NCI-H2227 (cell line): ENCODE results near the gene SMAD7.

Source experiments
- DNase-seq: peaks from one replicate; lab custom pipeline; 2025; ENCODE audit not compliant: unreplicated experiment; lab: John Stamatoyannopoulos, UW

SMAD7 gene, protein sequence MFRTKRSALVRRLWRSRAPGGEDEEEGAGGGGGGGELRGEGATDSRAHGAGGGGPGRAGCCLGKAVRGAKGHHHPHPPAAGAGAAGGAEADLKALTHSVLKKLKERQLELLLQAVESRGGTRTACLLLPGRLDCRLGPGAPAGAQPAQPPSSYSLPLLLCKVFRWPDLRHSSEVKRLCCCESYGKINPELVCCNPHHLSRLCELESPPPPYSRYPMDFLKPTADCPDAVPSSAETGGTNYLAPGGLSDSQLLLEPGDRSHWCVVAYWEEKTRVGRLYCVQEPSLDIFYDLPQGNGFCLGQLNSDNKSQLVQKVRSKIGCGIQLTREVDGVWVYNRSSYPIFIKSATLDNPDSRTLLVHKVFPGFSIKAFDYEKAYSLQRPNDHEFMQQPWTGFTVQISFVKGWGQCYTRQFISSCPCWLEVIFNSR

DNA sequence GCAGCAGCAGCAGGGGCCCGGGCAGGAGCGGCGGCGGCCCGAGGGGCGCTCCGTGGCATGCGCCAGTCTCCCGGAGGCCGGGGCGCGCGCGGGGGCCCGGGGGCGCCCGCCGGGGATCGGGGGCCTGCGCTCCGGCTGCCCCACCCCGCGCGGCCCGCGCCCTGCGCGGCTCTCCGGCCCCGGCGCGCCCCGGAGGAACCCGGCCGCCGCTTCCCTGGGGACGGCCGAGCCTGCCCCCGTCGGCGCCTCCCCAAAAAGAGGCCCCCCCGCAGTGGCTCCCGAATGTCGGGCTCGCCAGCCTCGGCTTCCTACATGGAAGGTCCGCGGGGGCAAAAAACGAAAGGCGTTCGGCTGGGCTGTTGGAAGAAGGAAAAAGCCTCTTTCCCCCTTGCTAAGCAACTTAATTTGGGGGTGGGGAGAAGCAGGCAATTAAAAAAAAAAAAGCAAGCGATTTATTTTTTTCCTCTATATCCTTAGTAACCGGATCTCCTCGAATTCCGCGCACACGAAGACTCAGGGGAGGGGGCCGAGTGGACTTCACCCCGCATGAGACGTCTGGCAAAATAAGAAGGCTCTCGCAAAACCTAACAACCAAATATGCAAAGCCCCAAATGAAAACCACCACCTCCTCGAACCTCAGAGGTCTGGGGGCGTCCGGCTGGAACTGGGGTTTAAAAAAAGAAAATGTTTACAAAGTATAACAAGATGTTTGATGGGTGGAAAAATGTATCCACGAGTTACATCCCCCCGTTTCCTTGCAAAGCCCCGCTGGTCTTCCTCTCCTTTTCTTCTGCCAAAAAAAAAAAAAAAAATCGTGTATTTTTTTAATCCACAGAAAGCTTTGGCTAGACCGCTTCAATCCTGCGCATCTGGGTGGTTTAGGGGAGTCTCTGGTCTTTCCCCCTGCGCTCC is at the start of gene SMAD7:
Gene SMAD7 (minus strand): TSS at position 430 of the 912 bp plus-strand sequence. CDS start 541 bp downstream, outside the sequence.
- DNase-seq: peak; percentile 35

DNA sequence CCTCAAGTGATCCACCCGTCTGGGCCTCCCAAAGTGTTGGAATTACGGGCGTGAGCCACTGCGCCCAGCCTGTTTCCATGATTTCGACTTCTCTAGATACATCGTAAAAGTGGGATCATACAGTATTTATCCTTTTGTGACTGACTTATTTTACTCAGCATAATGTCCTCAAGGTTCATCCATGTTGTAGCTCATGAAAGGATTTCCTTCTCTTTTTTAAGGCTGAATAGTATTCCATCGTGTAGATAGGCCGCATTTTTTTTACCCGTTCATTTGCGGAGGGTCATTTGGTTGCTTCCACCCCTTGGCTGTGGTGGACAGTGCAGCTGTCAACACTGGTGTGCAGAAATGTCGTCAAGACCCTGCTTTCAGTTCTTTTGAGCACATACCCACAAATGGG is 48.8 kb upstream of the SMAD7 start:
- no peak for DNase-seq

DNA sequence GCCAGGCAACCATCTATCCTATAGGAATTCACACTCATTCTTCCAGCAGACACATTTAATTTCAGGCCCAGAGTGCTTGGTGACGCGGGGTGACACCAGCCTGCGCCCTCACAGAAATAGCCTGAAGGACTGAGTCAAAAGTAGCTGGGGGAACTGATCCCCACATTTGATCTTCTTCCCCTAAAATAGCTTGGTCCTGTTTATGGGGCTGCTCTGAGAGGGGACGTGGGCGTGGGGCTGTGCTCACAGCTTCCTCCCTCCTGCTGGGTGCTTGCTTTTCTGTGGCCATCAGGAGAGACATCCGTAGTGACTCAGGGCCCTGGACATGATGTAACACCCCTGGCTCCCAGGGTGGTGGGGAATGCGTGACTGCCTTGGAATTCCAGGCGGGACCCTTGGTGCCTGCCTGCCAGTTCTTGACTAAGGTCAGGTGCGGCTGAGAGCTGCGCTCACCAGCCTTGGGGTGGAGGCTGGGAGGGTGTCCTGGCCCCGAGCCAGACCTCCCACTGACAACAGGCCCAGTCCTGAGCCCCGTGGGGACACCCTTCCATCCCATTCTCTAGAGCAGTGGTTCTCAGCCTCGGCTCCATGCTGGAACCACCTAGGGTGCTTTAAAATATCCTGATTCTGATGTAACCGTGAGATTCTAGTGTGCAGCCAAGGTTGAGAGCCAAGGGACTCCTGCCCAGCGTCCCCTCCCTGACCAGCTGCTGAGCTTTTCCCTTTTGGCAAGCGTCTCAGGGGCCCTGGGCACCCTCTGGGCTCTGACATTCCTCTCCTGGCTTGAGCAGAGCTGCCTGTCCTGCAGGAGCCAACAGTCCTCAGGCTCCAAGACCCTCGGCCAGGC is 47.4 kb upstream of the SMAD7 start:
- DNase-seq: peak; percentile 85

DNA sequence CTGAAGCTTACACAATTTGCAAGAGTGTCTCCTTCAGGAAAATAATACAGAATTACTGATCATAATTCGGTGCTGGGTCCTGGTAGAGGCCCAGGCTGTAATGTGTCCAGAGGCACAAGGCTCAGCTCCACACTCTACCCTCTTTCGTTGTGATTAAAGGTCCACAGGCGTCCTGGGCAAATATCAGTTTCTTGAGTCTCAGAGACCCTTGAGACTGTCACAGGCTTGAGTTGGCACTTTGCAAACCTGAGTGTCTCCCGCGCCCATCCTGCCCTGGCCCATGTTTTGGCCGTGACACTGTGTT is 46.9 kb upstream of the SMAD7 start:
- DNase-seq: no peak

DNA sequence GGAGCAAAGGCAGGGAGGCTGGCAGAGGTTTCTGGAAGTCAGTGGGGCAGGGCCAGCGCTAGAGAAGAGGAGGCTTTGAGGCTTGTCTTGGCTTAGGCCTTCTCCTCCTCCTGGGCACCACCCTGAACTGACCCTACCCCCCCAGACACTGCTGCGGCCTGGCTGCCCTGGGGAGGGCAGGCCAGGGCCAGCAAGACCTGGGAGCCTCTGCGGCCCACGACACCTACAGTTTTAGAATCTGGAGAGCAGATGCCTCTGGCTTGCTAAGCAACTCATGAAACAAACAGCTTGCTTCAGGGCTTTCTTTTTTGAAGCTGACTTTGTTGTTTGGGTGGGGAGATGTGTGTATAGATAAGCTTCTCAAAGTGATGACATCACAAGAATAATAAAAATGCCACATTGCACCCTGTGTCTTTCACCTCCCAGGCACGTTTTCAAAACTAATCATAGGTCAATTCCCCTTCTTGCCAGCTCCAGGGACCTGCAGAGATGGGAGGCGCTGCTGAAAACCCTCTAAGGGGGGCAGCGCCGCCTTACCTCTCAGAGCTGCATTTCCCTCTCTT is 46.2 kb upstream of the SMAD7 start:
- DNase-seq: peak; percentile 41

DNA sequence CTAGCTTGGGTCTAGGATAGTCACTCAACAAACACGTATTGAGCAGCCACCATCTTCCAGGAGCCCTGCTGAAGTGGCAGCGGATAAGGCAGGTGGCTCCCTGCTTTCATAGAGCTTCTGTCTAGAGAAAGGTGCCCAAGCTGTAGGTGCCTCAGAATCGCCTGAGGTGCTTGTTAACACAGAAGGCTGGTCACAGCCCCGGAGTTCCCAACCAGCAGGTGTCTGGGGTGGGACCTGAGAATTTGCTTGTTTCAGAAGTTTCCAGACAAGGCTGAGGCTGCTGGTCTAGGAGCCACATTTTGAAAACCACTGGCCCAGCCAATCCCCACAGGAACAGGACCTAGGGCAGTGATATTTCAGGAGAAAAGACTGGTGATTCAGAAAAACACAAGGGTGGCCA is 45.3 kb upstream of the SMAD7 start:
- DNase-seq: no peak

DNA sequence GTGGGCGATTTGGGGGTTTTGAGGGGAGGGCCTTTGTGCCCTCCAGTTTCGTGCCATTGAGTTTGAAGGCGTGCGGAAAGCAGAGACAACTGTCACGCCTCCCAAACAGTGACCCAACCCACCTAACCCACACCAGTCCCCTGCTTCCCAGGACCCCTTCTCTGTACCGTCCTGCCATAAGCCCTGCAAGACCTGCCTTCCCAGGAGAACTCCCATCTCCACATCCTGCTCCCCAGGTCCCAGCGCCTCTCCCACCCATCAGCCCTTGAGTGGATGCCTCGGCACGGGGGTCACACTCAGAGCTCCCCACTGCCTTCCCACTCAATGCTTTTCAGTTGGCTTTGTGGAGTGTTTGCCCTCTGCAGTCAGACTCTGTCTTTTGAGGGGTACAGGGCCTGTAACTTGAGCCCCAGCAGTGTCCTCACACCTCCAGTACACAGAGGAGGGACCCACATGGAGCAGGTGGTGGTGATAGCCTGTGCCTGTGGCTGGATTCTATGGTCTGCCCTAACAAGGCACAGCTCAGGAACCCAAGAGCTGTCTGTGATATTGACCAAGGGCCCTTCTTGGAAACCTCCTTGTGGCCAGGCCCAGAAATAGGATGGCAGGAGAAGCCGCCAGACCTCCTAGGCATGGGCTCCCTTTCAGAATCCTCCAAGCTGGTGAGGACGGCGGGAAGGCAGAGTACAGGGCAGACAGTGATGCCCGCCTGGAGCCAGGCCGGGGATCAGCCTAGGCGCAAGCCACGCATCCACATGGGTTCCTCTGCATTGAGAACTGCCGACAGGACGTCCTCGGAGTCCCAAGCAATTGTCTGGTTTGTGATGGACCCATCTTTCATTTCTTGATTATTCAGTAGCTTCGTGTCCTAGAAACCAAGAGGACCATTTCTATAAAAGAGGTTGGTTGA is 44.4 kb upstream of the SMAD7 start:
- DNase-seq: no peak

DNA sequence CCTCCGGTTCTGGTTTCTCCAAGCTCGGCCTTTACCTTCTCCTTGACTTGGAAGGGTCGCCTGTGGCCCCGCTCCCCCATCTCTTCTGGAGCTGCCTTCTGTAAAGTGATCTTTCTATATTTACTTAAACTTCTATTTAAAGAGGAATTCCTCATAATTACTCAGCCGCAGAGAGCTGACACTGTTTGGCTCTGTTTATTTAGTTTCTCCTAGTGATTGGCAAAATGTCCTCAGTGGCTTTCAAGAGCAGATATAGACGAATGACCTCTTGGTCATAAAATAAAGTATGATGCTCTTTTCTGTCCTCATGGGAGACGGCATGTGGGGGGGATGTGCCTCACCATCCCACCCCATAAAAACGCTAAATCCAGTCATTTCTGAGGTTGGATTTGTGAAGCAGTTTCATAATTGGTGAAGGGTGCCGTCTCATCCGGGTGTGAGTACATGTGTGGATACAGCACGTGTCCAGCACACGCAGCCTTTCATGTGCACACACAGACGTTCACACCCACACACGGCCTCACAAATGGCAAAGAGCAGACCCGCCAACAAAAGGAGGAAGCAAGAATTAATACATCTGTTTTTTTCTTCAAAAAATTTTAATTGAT is 43.4 kb upstream of the SMAD7 start:
- no peak for DNase-seq

DNA sequence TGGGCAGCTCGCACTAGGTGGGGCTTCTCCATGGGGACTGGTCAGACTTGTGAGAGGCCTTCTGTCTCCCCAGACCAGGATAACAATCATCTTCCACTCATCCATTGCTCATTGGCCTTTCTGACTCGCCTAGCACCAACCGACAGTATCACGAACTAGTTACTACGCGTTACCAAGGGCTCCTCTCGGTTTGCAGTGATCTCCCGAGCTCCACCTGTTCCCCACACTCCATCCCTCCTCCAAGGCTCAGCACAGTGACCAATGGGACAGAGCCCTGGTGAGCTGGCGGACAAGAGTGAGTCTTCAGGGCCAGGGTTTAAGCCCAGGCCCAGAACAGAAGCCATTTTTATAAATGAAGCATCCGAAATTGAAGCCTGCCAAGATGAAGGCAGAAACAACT is 42.8 kb upstream of the SMAD7 start:
- no peak for DNase-seq

DNA sequence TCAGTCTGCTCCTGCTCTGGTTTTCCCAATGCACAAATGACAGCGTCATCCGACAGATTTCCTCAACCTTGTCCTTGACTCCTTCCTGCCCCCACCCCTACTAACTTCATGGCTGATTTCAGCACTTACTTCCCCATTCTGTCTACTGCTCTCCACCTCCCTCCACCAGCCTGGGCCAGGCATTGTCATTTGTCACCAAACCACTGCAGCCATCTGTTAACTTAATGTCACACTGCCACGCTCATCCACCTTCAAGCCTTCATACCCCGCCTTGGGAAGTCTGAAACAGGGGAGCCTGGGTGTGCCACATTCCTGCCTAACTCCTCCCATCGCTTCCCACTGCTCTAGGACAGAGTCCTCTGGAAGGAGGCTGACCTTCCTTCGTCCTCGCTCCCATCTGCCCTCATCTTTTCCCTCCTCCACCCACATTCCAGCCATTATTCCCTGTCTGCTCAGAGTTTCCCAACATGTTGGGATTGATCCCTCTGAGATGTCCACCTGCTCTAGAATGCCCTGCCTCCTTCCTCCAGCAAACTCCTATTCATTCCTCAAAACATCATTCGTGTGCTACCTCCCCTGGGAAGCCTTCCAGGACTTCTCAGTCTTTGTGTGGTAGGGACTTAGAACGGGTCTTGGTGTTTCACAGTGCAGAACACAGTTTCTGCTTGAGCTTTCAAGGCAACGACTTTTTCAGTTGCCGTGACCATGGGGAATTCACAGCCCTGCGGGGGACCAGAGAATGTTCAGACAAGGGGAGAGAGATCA is 42.2 kb upstream of the SMAD7 start:
- DNase-seq: no peak

DNA sequence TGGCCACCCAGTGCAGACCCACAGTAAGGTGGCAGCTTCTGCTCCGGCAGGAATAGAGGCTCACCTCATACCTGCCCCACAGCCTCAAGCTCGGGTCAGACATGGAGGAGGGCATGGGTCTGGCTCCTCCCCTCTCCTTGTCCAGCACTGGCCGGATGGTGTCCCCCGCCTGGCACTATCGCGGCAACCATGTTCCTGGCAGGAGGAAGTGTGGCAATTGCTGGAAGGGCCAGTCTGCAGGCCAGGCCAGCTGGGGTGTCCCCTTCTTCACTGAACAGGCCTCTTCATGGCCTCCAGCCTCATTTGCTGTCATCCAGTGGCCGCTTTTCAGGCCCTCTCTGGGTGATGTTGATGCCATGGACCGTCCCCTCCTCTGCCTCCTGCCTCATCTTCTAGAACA is 41.4 kb upstream of the SMAD7 start:
- DNase-seq: no peak

DNA sequence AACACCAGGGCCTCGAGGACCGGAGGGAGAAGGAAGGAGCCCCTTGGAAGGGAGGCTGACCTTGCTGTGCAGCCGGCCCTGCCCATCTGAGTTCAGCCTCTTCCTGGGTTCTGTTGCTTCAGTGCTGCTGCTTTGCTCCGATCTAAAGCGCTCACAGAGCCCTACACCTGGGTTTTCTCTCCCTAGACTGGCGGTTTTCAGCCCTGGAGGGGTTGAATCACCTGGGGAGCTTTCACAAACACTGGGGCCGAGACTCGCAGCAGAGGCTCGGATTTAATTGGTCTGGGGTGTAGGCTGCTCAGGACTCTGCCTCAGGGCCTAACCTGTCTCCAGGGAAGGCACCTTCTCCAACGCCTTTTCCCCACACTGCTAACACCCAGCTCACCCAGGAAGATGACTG is 40.9 kb upstream of the SMAD7 start:
- no peak for DNase-seq

DNA sequence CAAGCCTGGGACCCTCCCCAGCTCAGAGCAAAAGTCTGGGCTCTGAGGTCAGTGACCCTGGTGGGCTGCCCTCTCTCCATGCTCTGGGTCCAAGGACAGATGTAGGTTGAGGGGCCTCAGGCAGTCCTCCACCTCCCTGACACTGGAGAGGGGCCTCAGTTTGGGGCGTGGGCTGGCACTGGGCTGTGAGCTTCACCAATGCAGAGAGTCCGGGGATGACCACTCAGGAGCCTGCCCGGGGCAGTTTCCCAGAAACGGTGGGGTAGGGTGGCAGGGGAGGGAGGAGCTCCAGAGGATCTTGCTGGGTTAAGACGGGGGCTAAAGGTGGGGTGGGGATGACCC is 40.5 kb upstream of the SMAD7 start:
- DNase-seq: no peak

DNA sequence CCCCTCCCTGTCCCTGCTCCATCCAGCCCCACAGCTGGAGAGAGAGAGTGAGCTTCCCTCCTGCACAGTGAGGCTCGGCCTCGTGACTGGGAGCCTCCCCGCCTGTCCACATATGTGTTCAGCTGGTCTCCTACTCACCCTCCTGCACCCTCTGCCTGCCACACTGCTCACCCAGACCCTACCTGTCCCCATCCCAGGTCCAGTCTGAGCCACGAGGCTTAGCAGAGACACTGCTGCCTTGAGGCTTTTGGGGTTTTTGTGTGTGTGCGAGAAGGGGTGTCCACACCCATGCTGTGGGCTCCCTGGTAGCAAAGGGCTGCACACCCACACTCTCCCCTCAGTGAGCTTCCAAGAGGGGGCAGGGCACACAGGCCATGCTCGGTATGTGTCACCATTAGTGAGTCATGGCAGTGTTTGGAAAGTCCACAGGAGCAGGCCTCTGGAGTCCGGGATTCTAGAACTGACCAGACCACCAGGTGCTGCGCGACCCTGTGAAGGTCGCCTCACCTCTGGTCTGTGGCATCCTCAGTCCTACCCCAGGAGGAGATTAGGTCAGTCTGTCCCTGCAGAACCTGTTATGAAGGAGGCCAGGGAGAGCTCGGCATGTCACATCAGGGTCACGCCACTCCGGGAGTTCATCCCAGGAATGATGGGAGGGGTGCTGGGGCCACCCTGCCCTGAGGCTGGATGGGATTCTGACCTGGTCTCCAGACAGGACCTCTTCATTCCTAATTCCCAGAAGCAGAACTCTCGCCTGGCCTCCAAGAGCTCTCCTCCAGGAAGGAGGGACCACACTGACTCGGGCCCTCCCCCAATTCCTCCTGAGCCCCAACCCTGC is 39.9 kb upstream of the SMAD7 start:
- DNase-seq: no peak

DNA sequence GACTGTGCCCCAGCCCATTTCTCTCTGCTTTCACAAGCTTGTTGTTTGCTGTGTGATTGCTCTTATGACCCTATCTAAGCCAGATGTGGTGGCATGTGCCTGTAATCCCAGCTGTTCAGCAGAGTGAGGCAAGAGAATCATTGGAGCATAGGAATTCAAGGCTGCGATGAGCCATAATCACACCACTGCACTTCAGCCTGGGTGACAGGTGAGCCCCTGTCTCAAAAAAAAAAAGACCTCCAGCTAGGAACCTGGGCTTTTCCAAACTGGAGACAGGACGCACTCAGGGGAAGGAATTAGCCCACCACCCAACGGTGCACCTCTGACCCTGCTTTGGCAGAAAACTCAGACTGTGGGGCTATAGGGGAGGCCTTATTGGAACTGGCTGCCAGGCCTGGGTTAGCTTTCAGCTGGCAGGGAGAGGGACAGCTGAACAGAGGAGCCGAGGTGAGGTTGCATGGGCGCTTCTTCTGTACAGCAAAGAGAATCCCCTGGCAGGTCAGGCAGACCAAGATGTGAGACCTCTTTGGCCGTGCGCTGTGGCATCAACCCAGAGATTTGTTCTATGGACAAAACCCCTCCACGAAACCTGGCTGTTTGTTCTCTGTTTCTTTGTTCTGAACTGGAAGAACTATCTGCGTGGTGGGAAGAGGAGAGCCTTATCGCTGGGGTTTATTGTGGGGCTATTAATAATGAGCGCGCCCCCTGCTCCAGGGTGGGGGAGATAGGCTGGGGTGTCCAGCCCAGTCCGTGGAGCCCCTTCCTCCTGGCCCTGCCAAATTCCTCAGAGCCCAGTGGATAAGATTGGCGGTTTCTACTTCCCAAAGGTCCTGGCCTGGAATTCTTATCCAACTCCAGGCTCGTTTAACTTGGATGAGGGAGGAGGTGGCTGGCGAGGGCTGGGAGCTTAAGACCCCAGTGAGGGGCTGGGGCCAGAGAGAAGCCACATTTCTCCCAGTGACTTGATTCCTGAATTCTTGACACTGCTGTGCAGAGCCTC is 38.8 kb upstream of the SMAD7 start:
- no peak for DNase-seq

DNA sequence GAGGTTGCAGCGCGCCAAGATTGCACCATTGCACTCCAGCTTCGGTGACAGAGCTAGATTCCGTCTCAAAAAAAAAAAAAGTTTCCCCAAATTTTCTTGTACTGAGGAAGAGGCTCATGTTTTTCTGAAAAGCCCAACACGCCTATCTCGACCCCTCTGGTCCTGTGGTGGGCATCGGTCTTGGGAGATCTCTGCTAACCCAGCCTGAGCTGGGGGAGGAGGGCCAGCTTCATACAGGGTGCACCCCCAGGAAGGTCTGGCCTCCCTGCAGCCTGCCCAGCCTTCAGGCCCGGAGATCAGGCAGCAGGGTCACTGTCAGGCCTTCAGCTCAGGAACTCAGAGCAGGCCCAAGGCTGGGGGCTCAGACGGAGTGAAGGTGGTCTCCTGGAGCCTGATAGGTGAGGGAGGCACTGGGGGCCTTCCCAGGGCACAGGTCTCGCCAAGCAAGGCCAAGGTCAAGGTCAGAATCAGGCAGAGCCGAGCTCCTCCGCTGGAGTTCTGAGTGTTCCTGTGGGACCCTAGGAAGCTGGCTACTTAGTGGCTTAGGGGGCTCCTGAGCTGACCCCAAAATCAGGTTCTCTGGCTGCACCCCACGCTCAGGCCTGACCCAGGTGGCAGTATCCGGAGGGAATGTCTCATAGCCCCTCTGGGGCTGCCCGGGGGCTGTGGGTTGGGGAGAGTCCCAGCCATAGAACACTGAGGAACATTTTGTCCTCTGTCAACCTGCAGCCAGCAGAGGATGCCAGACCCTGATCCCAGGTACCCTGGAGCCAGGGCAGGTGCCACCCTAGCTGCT is 37.9 kb upstream of the SMAD7 start:
- DNase-seq: no peak
